H1 (cell line): ENCODE results near the gene COX5A. TPM values are rescaled to one million over a fixed set of nuclear protein-coding genes. Genes with fewer than 3 reads are reported as not detected.

Experiments
- CTCF ChIA-PET: fragments of 300-600 bp; sonication (Branson Sonifier 250); formaldehyde crosslinking; loops from one replicate; lab custom pipeline; 2021; ENCODE audit not compliant: partially characterized antibody; lab: Charles Lee
- POLR2A ChIA-PET: fragments of 300-600 bp; sonication (Branson Sonifier 250); formaldehyde crosslinking; loops from one replicate; lab custom pipeline; 2021; ENCODE audit warnings: inconsistent platforms; ENCODE audit not compliant: partially characterized antibody; lab: Charles Lee
- DNase-seq, 2 experiments: peaks; one replicate each; pipeline versions ENCODE4 v3.0.0 to v3.0.0-alpha.2; 2010 to 2022; ENCODE audit warnings: low spot score in 2 of 2, low read depth in 1 of 2, mixed read lengths in 1 of 2
- FAIRE-seq: peaks from 2 replicates; lab custom pipeline; 2011; peaks lifted over from hg19 to GRCh38; lab: Jason Lieb, UNC
- H2AFZ ChIP-seq: 2 replicates; pipeline ENCODE4 v1.8.1; 2012; ENCODE audit warnings: low read length, inconsistent platforms
- H2AK5ac ChIP-seq: 2 replicates; pipeline ENCODE4 v1.6.1; 2013; ENCODE audit warnings: low read depth, low read length
- H2BK120ac ChIP-seq: replicated peaks from 2 replicates; pipeline ENCODE3; 2013; ENCODE audit warnings: low read depth, low read length, inconsistent platforms
- H2BK12ac ChIP-seq: 2 replicates; pipeline ENCODE4 v1.6.1; 2013; ENCODE audit warnings: low read depth, low read length
- H2BK15ac ChIP-seq: 2 replicates; pipeline ENCODE4 v1.6.1; 2013; ENCODE audit warnings: low read length
- H2BK20ac ChIP-seq: 2 replicates; pipeline ENCODE4 v1.6.1; 2013; ENCODE audit warnings: low read length
- H2BK5ac ChIP-seq: 2 replicates; pipeline ENCODE4 v1.6.1; 2013; ENCODE audit warnings: low read depth, low read length
- H3K14ac ChIP-seq: 2 replicates; pipeline ENCODE4 v1.6.1; 2013; ENCODE audit warnings: inconsistent platforms; ENCODE audit not compliant: insufficient read length
- H3K18ac ChIP-seq: 2 replicates; pipeline ENCODE4 v1.6.1; 2013; ENCODE audit warnings: low read length; ENCODE audit errors: extremely low read depth
- H3K23ac ChIP-seq: 2 replicates; pipeline ENCODE4 v1.6.1; 2013; ENCODE audit warnings: inconsistent platforms; ENCODE audit not compliant: insufficient read length
- H3K23me2 ChIP-seq: 2 replicates; pipeline ENCODE4 v1.6.1; 2013; ENCODE audit warnings: low read depth, low read length
- H3K27ac ChIP-seq: 2 replicates; pipeline ENCODE4 v1.6.1; 2011; ENCODE audit warnings: low read depth, low read length, inconsistent platforms
- H3K27me3 ChIP-seq, 4 experiments: replicated peaks in 1 of 4; 1 replicate in 1 of 4; 2 replicates in 3 of 4; pipeline versions ENCODE4 v1.6.1 to v1.8.1; 2011 to 2013; ENCODE audit warnings: low read length in 3 of 4, mild to moderate bottlenecking in 3 of 4, inconsistent platforms in 2 of 4, mixed read lengths in 2 of 4, moderate library complexity in 1 of 4; ENCODE audit not compliant: control insufficient read depth in 3 of 4, insufficient read depth in 3 of 4; ENCODE audit errors: extremely low read depth in 1 of 4
- H3K36me3 ChIP-seq, 4 experiments: 2 replicates each; pipeline versions ENCODE4 v1.6.1 to v1.8.1; 2011 to 2013; ENCODE audit warnings: mild to moderate bottlenecking in 4 of 4, low read length in 3 of 4, moderate library complexity in 2 of 4, control low read depth in 1 of 4, inconsistent platforms in 1 of 4; ENCODE audit not compliant: insufficient read depth in 4 of 4, control insufficient read depth in 2 of 4
- H3K4ac ChIP-seq: replicated peaks from 2 replicates; pipeline ENCODE3; 2013; ENCODE audit warnings: low read length, low read depth, mixed read lengths, inconsistent platforms; ENCODE audit not compliant: insufficient read length
- H3K4me1 ChIP-seq, 4 experiments: replicated peaks in 1 of 4; 1 replicate in 1 of 4; 2 replicates in 3 of 4; pipeline versions ENCODE4 v1.6.1 to v1.8.1; 2011 to 2013; ENCODE audit warnings: low read length in 3 of 4, inconsistent platforms in 2 of 4, mixed read lengths in 1 of 4; ENCODE audit not compliant: insufficient read depth in 4 of 4, control insufficient read depth in 3 of 4
- H3K4me2 ChIP-seq, 2 experiments: 2 replicates each; pipeline versions ENCODE4 v1.6.1 to v1.8.1; 2011 to 2013; ENCODE audit warnings: low read depth in 2 of 2, low read length in 2 of 2, control low read depth in 1 of 2, inconsistent platforms in 1 of 2, mild to moderate bottlenecking in 1 of 2; ENCODE audit not compliant: insufficient read depth in 1 of 2
- H3K4me3 ChIP-seq, 4 experiments: fragments of 200-600, 300-600 bp in 1 of 4; sonication (generic), shearing (Covaris generic), sonication (Bioruptor Twin) in 1 of 4; 2 replicates each; pipeline versions ENCODE4 v1.5.1 to v1.8.1; 2011 to 2016; ENCODE audit warnings: low read length in 4 of 4, low read depth in 3 of 4, control low read depth in 2 of 4, inconsistent platforms in 2 of 4, mild to moderate bottlenecking in 2 of 4, mixed read lengths in 1 of 4, moderate library complexity in 1 of 4; ENCODE audit not compliant: insufficient read depth in 2 of 4; ENCODE audit errors: extremely low read depth in 1 of 4
- H3K56ac ChIP-seq: replicated peaks from 2 replicates; pipeline ENCODE3; 2013; ENCODE audit warnings: low read depth, mild to moderate bottlenecking, mixed read lengths, low read length, inconsistent platforms; ENCODE audit not compliant: insufficient read length
- H3K79me1 ChIP-seq: 2 replicates; pipeline ENCODE4 v1.6.1; 2013; ENCODE audit warnings: low read depth, low read length, control low read depth
- H3K79me2 ChIP-seq, 2 experiments: 2 replicates each; pipeline versions ENCODE4 v1.6.1 to v1.8.1; 2012 to 2013; ENCODE audit warnings: low read length in 2 of 2, mild to moderate bottlenecking in 2 of 2, inconsistent platforms in 1 of 2; ENCODE audit not compliant: insufficient read depth in 2 of 2, control insufficient read depth in 1 of 2
- H3K9ac ChIP-seq, 4 experiments: replicated peaks in 1 of 4; 1 replicate in 1 of 4; 2 replicates in 3 of 4; pipeline versions ENCODE4 v1.6.1 to v1.8.1; 2011 to 2013; ENCODE audit warnings: low read depth in 3 of 4, low read length in 3 of 4, control low read depth in 2 of 4, mild to moderate bottlenecking in 2 of 4, moderate library complexity in 2 of 4, inconsistent platforms in 1 of 4; ENCODE audit errors: extremely low read depth in 1 of 4
- H3K9me3 ChIP-seq, 2 experiments: 2 replicates each; pipeline versions ENCODE4 v1.6.1 to v1.8.1; 2012 to 2013; ENCODE audit warnings: mild to moderate bottlenecking in 2 of 2, moderate library complexity in 2 of 2, control low read depth in 1 of 2, inconsistent platforms in 1 of 2, low read depth in 1 of 2, low read length in 1 of 2, mixed read lengths in 1 of 2; ENCODE audit not compliant: insufficient read depth in 2 of 2
- H4K20me1 ChIP-seq, 2 experiments: replicated peaks in 1 of 2; 2 replicates each; pipeline versions ENCODE3 to v1.8.1; 2011 to 2013; ENCODE audit warnings: inconsistent platforms in 2 of 2, low read length in 2 of 2, mild to moderate bottlenecking in 1 of 2; ENCODE audit not compliant: insufficient read depth in 2 of 2, control insufficient read depth in 1 of 2
- H4K5ac ChIP-seq: 2 replicates; pipeline ENCODE4 v1.6.1; 2013; ENCODE audit warnings: low read length, low read depth, mixed read lengths, inconsistent platforms; ENCODE audit not compliant: insufficient read length
- H4K8ac ChIP-seq: 2 replicates; pipeline ENCODE4 v1.8.0; 2013; ENCODE audit warnings: mild to moderate bottlenecking, moderate library complexity, low read length, inconsistent platforms; ENCODE audit not compliant: insufficient read depth; ENCODE audit errors: extremely low read depth
- H4K91ac ChIP-seq: replicated peaks from 2 replicates; pipeline ENCODE3; 2013; ENCODE audit warnings: low read length, mixed read lengths, inconsistent platforms; ENCODE audit not compliant: insufficient read length
- CTBP2 ChIP-seq: IDR thresholded peaks from 2 replicates; pipeline ENCODE4 v1.7.0; 2011; ENCODE audit warnings: borderline replicate concordance, mild to moderate bottlenecking, moderate library complexity, mixed read lengths, low read length; ENCODE audit not compliant: insufficient read depth, insufficient read length
- JUND ChIP-seq: IDR thresholded peaks from 2 replicates; pipeline ENCODE4 v1.6.1; 2011; ENCODE audit warnings: mild to moderate bottlenecking, improper control_type of control experiment, low read length
- SUZ12 ChIP-seq: fragments of 200-600 bp; sonication (generic); IDR thresholded peaks from 2 replicates; pipeline ENCODE4 v1.6.1; 2012; ENCODE audit warnings: mild to moderate bottlenecking, inconsistent platforms, low read length, moderate library complexity, mixed read lengths
- ZNF274 ChIP-seq: IDR thresholded peaks from 2 replicates; pipeline ENCODE4 v1.7.0; 2012; ENCODE audit warnings: low read length, borderline replicate concordance; ENCODE audit errors: extremely low read depth
- WGBS, 2 experiments: shearing (Covaris generic) in 1 of 2; methylation state at CpG; one replicate each; pipeline versions ENCODE4 v1.1.6 to v1.1.7; 2013 to 2015; ENCODE audit warnings: low lambda C conversion rate in 2 of 2, mixed read lengths in 2 of 2, inconsistent platforms in 1 of 2, low coverage in 1 of 2, missing lambda C conversion rate in 1 of 2; ENCODE audit not compliant: insufficient replicate concordance in 2 of 2, insufficient coverage in 1 of 2, insufficient read length in 1 of 2; ENCODE audit errors: extremely low coverage in 1 of 2, missing lambda C conversion rate in 1 of 2; 5-methylcytosine and 5-hydroxymethylcytosine counted together
- polyA plus RNA-seq, 7 experiments: library from polyadenylated mRNA; depleted of rRNA in 3 of 7; stranded (reverse) in 5 of 7; unstranded in 2 of 7; fragments of >200 nt in 5 of 7; fragments of 200-250 nt in 2 of 7; gene quantifications; 1 replicate in 5 of 7; 2 replicates in 1 of 7; 4 replicates in 1 of 7; pipeline versions ENCODE4 v1.2.1 to v1.2.3, GENCODE V29; 2011 to 2013; ENCODE audit warnings: missing spikeins in 2 of 7, mixed read lengths in 2 of 7
- total RNA-seq: library from RNA; stranded (reverse); fragmentation: NEBNext Ultra II Directional; extraction: Animal tissue kit (Norgen Biotek cat#: 25700); gene quantifications from 2 replicates; pipeline ENCODE4 v1.2.1, GENCODE V29; 2021
- TF ChIP-seq, protein P1 (sequence below): IDR thresholded peaks from 2 replicates; pipeline ENCODE4 v1.6.1; 2011; ENCODE audit warnings: low read length, improper control_type of control experiment
- TF ChIP-seq, protein P2 (sequence below): IDR thresholded peaks from 2 replicates; pipeline ENCODE4 v1.6.1; 2012; ENCODE audit warnings: low read length, inconsistent platforms

Gene COX5A
- total and polyA plus RNA-seq, 2 of the 8 experiments (the other 6 are each of a cell fraction or from before 2014, with no cell fraction given), result 270 to 367 TPM

GRCh38 chr15:74892313-74892712, 45.6 kb downstream of the COX5A start:
- H3K9me3 ChIP-seq, result no peaks in the 10 kb centered on the region
- no peak overlapping the region for H2BK120ac ChIP-seq
- H3K79me1 ChIP-seq, result no peaks in the 10 kb centered on the region
- H4K8ac ChIP-seq, result peak overlapping the region; percentile 23; the same call in 1 of the 2 replicates
- H3K36me3 ChIP-seq, result peaks cover 5 to 21% (median 16%) of the 10 kb centered on the region in 4 experiments; a peak in 6 of 8 replicates
- H3K27me3 ChIP-seq, result no peaks in the 10 kb centered on the region
- FAIRE-seq (no peak), DNase-seq (no peak)
- no peak overlapping the region for H3K23ac ChIP-seq
- H3K27ac ChIP-seq, result no peak overlapping the region
- H2AFZ ChIP-seq, result no peak overlapping the region
- WGBS, 2 experiments, result 86% methylated on average over 3 of the region's 3 CpGs; no CpG with 5 or more reads in 1 of the 2 experiments
- H4K20me1 ChIP-seq, result peaks cover 0 to 2% of the 10 kb centered on the region in 2 experiments
- H2BK5ac ChIP-seq, result no peak overlapping the region
- H3K4me1 ChIP-seq, result peaks cover 0 to 4% (median 2%) of the 10 kb centered on the region in 4 experiments; a peak in 4 of 7 replicates
- H3K4me3 ChIP-seq, result no peak overlapping the region
- no peak overlapping the region for H2BK20ac ChIP-seq
- H3K4me2 ChIP-seq, result no peak overlapping the region
- no peak overlapping the region for H2AK5ac ChIP-seq
- no peak overlapping the region for H4K5ac ChIP-seq
- no peak overlapping the region for H3K9ac ChIP-seq
- no peak overlapping the region for H2BK12ac ChIP-seq
- H3K79me2 ChIP-seq, result no peaks in the 10 kb centered on the region
- H3K56ac ChIP-seq, result no peak overlapping the region
- H3K23me2 ChIP-seq, result peaks cover 9% of the 10 kb centered on the region
- ChIA-PET CTCF (interaction anchor here (0.8 to 6.2 kb wide), 3 partner anchors 8 to 57 kb away, joined by 3 to 54 read pairs (median 3); no protein-coding TSS in a partner anchor), POLR2A (interaction anchor here (0.6 to 7.0 kb wide), 4 partner anchors 10 to 169 kb away, joined by 3 to 116 read pairs (median 4); partner anchors contain the start of genes CPLX3 and FAM219B)
- H3K18ac ChIP-seq, result no peak overlapping the region
- H2BK15ac ChIP-seq, result no peak overlapping the region
- H4K91ac ChIP-seq, result no peak overlapping the region
- no peak overlapping the region for H3K14ac ChIP-seq
- no peak overlapping the region for H3K4ac ChIP-seq
- TF ChIP-seq, protein P1, sequence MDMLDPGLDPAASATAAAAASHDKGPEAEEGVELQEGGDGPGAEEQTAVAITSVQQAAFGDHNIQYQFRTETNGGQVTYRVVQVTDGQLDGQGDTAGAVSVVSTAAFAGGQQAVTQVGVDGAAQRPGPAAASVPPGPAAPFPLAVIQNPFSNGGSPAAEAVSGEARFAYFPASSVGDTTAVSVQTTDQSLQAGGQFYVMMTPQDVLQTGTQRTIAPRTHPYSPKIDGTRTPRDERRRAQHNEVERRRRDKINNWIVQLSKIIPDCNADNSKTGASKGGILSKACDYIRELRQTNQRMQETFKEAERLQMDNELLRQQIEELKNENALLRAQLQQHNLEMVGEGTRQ, result no peak
- TF ChIP-seq, protein P2, sequence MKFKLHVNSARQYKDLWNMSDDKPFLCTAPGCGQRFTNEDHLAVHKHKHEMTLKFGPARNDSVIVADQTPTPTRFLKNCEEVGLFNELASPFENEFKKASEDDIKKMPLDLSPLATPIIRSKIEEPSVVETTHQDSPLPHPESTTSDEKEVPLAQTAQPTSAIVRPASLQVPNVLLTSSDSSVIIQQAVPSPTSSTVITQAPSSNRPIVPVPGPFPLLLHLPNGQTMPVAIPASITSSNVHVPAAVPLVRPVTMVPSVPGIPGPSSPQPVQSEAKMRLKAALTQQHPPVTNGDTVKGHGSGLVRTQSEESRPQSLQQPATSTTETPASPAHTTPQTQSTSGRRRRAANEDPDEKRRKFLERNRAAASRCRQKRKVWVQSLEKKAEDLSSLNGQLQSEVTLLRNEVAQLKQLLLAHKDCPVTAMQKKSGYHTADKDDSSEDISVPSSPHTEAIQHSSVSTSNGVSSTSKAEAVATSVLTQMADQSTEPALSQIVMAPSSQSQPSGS, result no peak
- no peak for TF ChIP-seq SUZ12
- no peak for TF ChIP-seq CTBP2
- TF ChIP-seq JUND, result no peak
- TF ChIP-seq ZNF274, result no peak
